Endothelial cell (in vitro differentiated cells): Measurements from ENCODE around the gene CA9. TPM values are rescaled to one million over a fixed set of nuclear protein-coding genes. Genes with fewer than 3 reads are reported as not detected.

Source experiments
- DNase-seq: peaks from one replicate; pipeline ENCODE4 v3.0.0; 2021; ENCODE audit warnings: low spot score
- H3K27ac Mint-ChIP-seq: one replicate; pipeline ENCODE4 v1.8.0; 2021; ENCODE audit warnings: mixed read lengths, inconsistent platforms; ENCODE audit not compliant: unreplicated experiment
- H3K27me3 Mint-ChIP-seq: one replicate; pipeline ENCODE4 v1.8.0; 2021; ENCODE audit warnings: mild to moderate bottlenecking, moderate library complexity, mixed read lengths, inconsistent platforms; ENCODE audit not compliant: unreplicated experiment
- H3K36me3 Mint-ChIP-seq: one replicate; pipeline ENCODE4 v1.8.0; 2021; ENCODE audit warnings: mild to moderate bottlenecking, low read depth, mixed read lengths, inconsistent platforms; ENCODE audit not compliant: unreplicated experiment
- H3K4me1 Mint-ChIP-seq: one replicate; pipeline ENCODE4 v1.8.0; 2021; ENCODE audit warnings: mild to moderate bottlenecking, mixed read lengths, inconsistent platforms; ENCODE audit not compliant: unreplicated experiment
- H3K4me3 Mint-ChIP-seq: one replicate; pipeline ENCODE4 v1.8.0; 2021; ENCODE audit warnings: mild to moderate bottlenecking, mixed read lengths, inconsistent platforms; ENCODE audit not compliant: unreplicated experiment
- H3K9me3 Mint-ChIP-seq: one replicate; pipeline ENCODE4 v1.8.0; 2021; ENCODE audit warnings: mixed read lengths, inconsistent platforms; ENCODE audit not compliant: unreplicated experiment
- total RNA-seq: library from RNA; stranded (reverse); fragmentation: NEBNext Ultra II Directional; extraction: Animal tissue kit (Norgen Biotek cat#: 25700); gene quantifications from one replicate; pipeline ENCODE4 v1.2.1, GENCODE V29; 2021; ENCODE audit not compliant: unreplicated experiment
- TF ChIP-seq, protein P1 (sequence below): fragments of 200-600 bp; sonication (generic); IDR thresholded peaks from one replicate; pipeline ENCODE4 v1.5.0; 2021; ENCODE audit warnings: antibody characterized with exemption; ENCODE audit not compliant: unreplicated experiment

The CA9 gene
- total RNA-seq, 1 donor from 2014 or later, result 1.5 TPM

GRCh38 chr9:35686222-35687203, 12.8 kb downstream of the CA9 start:
- Mint-ChIP-seq H3K27me3 (peaks cover 15% of the 10 kb centered on the region), H3K36me3 (peaks cover 34% of the 10 kb centered on the region), H3K4me3 (peak overlapping the region; percentile 56), H3K27ac (no peak overlapping the region), H3K4me1 (peaks cover 36% of the 10 kb centered on the region), H3K9me3 (no peaks in the 10 kb centered on the region)
- TF ChIP-seq, protein P1, sequence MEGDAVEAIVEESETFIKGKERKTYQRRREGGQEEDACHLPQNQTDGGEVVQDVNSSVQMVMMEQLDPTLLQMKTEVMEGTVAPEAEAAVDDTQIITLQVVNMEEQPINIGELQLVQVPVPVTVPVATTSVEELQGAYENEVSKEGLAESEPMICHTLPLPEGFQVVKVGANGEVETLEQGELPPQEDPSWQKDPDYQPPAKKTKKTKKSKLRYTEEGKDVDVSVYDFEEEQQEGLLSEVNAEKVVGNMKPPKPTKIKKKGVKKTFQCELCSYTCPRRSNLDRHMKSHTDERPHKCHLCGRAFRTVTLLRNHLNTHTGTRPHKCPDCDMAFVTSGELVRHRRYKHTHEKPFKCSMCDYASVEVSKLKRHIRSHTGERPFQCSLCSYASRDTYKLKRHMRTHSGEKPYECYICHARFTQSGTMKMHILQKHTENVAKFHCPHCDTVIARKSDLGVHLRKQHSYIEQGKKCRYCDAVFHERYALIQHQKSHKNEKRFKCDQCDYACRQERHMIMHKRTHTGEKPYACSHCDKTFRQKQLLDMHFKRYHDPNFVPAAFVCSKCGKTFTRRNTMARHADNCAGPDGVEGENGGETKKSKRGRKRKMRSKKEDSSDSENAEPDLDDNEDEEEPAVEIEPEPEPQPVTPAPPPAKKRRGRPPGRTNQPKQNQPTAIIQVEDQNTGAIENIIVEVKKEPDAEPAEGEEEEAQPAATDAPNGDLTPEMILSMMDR, result no peak
- no peak for DNase-seq

- Mint-ChIP-seq H3K27ac (peak overlapping the region; percentile 45), H3K4me3 (peak overlapping the region; percentile 87), H3K4me1 (peaks cover 37% of the 10 kb centered on the region), H3K36me3 (peaks cover 32% of the 10 kb centered on the region), H3K9me3 (no peaks in the 10 kb centered on the region), H3K27me3 (peaks cover 16% of the 10 kb centered on the region)
- DNase-seq, result no peak
- TF ChIP-seq, protein P1, result no peak
These were observed 13.6 kb downstream of the CA9 start for GRCh38 chr9:35687306-35687705.

DNA sequence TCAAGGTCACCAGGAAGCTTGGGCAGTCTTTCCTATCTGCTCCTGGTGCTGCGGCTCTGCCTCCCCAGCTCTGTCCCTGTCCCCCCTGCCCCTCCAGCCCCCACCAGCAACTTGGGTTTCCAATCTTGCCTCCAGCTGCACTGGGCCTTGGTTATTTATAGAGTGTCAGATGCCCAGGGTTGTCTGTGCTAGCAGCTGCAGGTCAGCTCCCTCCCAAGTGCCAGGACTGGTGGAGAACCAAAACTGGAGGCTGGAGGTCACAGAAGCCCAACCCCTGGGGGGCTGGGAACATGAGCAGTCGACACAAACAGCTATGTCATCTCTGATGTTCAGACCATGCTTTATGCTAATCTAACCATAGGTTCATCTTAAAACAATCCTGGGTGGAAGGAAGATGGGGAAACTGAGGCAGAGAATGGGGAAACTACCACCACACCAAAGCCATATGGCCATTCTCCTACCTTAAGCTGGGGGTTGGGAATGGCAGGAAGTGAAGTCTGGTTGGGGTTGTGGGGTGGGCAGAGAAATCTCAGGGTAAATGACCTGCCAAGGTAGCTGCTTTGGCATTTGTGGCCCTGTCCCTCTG, 14.3 kb downstream of the CA9 start:
- Mint-ChIP-seq H3K9me3 (no peaks in the 10 kb centered on the region), H3K27ac (no peak overlapping the region), H3K36me3 (peaks cover 24% of the 10 kb centered on the region), H3K27me3 (peaks cover 14% of the 10 kb centered on the region), H3K4me1 (peaks cover 29% of the 10 kb centered on the region), H3K4me3 (peak overlapping the region; percentile 56)
- TF ChIP-seq, protein P1, result no peak
- no peak for DNase-seq

DNA sequence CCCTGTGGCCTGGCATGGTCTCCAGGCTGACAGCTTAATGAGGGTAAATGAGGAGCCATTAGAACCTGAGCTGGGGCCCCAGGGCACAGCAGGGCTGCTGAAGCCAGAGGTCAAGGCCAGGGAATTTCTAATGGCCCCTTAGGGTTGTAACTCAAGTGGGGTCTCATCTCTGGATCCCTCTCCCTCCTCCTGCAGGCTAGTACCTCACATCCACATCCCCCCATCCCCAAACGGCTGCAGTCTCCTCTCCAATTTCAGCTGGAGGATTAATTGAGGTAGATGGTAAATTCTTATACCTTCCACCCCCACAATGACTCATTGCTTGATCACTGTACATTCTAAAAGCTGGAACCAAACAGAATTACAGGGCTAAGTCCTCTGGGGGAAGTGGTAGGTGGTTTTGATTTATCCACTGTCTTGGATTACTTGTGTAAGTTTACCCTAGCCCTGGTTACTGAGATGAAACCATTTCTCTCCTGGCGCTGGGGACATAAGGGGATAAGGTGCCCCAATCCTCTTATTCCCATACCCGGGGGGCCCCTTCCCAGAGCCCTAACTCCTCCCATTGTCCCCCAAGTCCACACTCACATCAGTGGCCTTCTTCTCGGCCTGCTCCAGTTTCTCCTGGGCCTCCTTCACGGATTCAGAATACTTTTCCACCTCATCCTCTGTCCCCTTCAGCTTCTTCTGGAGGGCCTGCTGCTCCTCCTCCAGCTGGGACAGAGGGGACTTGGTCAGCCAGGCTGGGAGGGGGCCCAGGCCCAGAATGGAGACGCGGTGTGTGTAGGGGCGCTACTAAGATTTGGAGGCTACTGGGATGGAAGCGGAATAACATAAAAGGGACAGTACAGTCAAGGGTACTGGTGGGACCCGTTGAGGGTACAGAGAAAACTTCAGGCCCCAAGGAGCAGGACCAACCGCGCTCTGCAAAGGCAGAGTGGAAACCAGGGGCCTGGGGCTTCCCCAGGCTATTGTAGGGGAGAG, 15.1 kb downstream of the CA9 start:
- H3K4me1 Mint-ChIP-seq, result peaks cover 26% of the 10 kb centered on the region
- no peak for DNase-seq
- peak overlapping the region; percentile 93 for H3K4me3 Mint-ChIP-seq
- H3K9me3 Mint-ChIP-seq, result no peaks in the 10 kb centered on the region
- peaks cover 20% of the 10 kb centered on the region for H3K36me3 Mint-ChIP-seq
- TF ChIP-seq, protein P1, result no peak
- peak overlapping the region; percentile 74 for H3K27ac Mint-ChIP-seq
- peaks cover 14% of the 10 kb centered on the region for H3K27me3 Mint-ChIP-seq
